DMS53 treated with DMSO at 0.1 percent for 48 hours (cell line): ENCODE measurements around the gene CIB4.

Experiments
- DNase-seq: peaks from one replicate; lab custom pipeline; 2025; ENCODE audit not compliant: unreplicated experiment; lab: John Stamatoyannopoulos, UW

The CIB4 gene

GRCh38 chr2:26623541-26624495, 17.3 kb downstream of the CIB4 start:
- DNase-seq: no peak

- no peak for DNase-seq
Measured at GRCh38 chr2:26621469-26622199, 19.5 kb downstream of the CIB4 start.

- DNase-seq: no peak
Measured at GRCh38 chr2:26620031-26620605, 21.0 kb downstream of the CIB4 start.

- DNase-seq: no peak
Measured at GRCh38 chr2:26619521-26619951, 21.6 kb downstream of the CIB4 start.

GRCh38 chr2:26619096-26619495, 22.1 kb downstream of the CIB4 start:
- no peak for DNase-seq

GRCh38 chr2:26618611-26619010, 22.6 kb downstream of the CIB4 start:
- no peak for DNase-seq

GRCh38 chr2:26617588-26618083, 23.5 kb downstream of the CIB4 start:
- DNase-seq: no peak

- DNase-seq: no peak
Measured at GRCh38 chr2:26616706-26617587, 24.2 kb downstream of the CIB4 start.

GRCh38 chr2:26615860-26616705, 25.1 kb downstream of the CIB4 start:
- DNase-seq: no peak

- no peak for DNase-seq
Measured at GRCh38 chr2:26615336-26615859, 25.8 kb downstream of the CIB4 start.

GRCh38 chr2:26614216-26615138, 26.7 kb downstream of the CIB4 start:
- DNase-seq: no peak

- DNase-seq: no peak
Measured at GRCh38 chr2:26613241-26614215, 27.6 kb downstream of the CIB4 start.

GRCh38 chr2:26612522-26613240, 28.5 kb downstream of the CIB4 start:
- DNase-seq: no peak

GRCh38 chr2:26612034-26612433, 29.1 kb downstream of the CIB4 start:
- no peak for DNase-seq

- DNase-seq: no peak
Measured at GRCh38 chr2:26610504-26611335, 30.4 kb downstream of the CIB4 start.

GRCh38 chr2:26609839-26610277, 31.3 kb downstream of the CIB4 start:
- no peak for DNase-seq
